HepG2 (cell line): ENCODE data around the gene CCDC18. TPM values are rescaled to one million over a fixed set of nuclear protein-coding genes. Genes with fewer than 3 reads are reported as not detected.
A peak's percentile ranks its signal among the peaks of the same experiment; 100 is the strongest.

Experiments
- CAMTA2 ChIP-seq: sonication (generic); formaldehyde crosslinking; IDR thresholded peaks from 2 replicates; pipeline ENCODE4 v1.4.0; 2020; ENCODE audit warnings: mild to moderate bottlenecking, missing genetic modification reagents, borderline replicate concordance
- CHD2 ChIP-seq: IDR thresholded peaks from 2 replicates; pipeline ENCODE4 v1.6.1; 2011; ENCODE audit warnings: low read depth, low read length, improper control_type of control experiment
- FIP1L1 ChIP-seq: fragments of 200-400 bp; formaldehyde crosslinking; IDR thresholded peaks from 2 replicates; pipeline ENCODE4 v1.6.1; 2018; ENCODE audit warnings: low read depth, mild to moderate bottlenecking, low read length, moderate library complexity, borderline replicate concordance; ENCODE audit not compliant: insufficient read depth
- HDAC2 ChIP-seq: sonication (generic); formaldehyde crosslinking; IDR thresholded peaks from 2 replicates; pipeline ENCODE4 v1.4.0; 2020; ENCODE audit warnings: missing genetic modification reagents
- HNRNPL ChIP-seq: fragments of 200-400 bp; formaldehyde crosslinking; IDR thresholded peaks from 2 replicates; pipeline ENCODE4 v1.6.1; 2017; ENCODE audit warnings: mild to moderate bottlenecking, low read depth, low read length
- IKZF4 ChIP-seq: sonication (generic); formaldehyde crosslinking; IDR thresholded peaks from 2 replicates; pipeline ENCODE4 v1.5.1; 2020; ENCODE audit warnings: borderline replicate concordance, mild to moderate bottlenecking, low read depth, missing genetic modification reagents; ENCODE audit errors: not compliant biosample characterization
- LCORL ChIP-seq, 2 experiments: fragments of 450-650 bp in 1 of 2; sonication (generic) in 1 of 2; formaldehyde crosslinking in 1 of 2; IDR thresholded peaks; 2 replicates each; pipeline versions ENCODE4 v1.5.0 to v1.6.1; 2017 to 2020; ENCODE audit warnings: antibody characterized with exemption in 1 of 2, missing genetic modification reagents in 1 of 2
- PAF1 ChIP-seq: IDR thresholded peaks from 2 replicates; pipeline ENCODE4 v1.6.1; 2016; ENCODE audit warnings: missing genetic modification reagents, missing compliant biosample characterization
- PHF20 ChIP-seq: sonication (generic); formaldehyde crosslinking; IDR thresholded peaks from 2 replicates; pipeline ENCODE4 v1.5.0; 2020; ENCODE audit warnings: mild to moderate bottlenecking, missing genetic modification reagents
- TCF7L2 ChIP-seq: IDR thresholded peaks from 2 replicates; pipeline ENCODE4 v1.6.1; 2011; ENCODE audit warnings: mild to moderate bottlenecking, low read depth, low read length, moderate library complexity
- ZBTB21 ChIP-seq: sonication (generic); formaldehyde crosslinking; IDR thresholded peaks from 2 replicates; pipeline ENCODE4 v1.4.0; 2020; ENCODE audit warnings: missing genetic modification reagents
- ZBTB7A ChIP-seq: sonication (generic); formaldehyde crosslinking; IDR thresholded peaks from 2 replicates; pipeline ENCODE4 v1.8.0; 2022; ENCODE audit warnings: mild to moderate bottlenecking, missing genetic modification reagents
- ZNF256 ChIP-seq: sonication (generic); formaldehyde crosslinking; conservative IDR thresholded peaks from 2 replicates; pipeline ENCODE4 v1.4.0; 2020; ENCODE audit warnings: missing genetic modification reagents
- ZNF30 ChIP-seq: sonication (generic); formaldehyde crosslinking; IDR thresholded peaks from 2 replicates; pipeline ENCODE4 v1.5.0; 2020; ENCODE audit warnings: mild to moderate bottlenecking, missing genetic modification reagents
- ZNF720 ChIP-seq: sonication (generic); formaldehyde crosslinking; IDR thresholded peaks from 2 replicates; pipeline ENCODE4 v1.4.0; 2020; ENCODE audit warnings: missing genetic modification reagents
- ZSCAN25 ChIP-seq: sonication (generic); formaldehyde crosslinking; IDR thresholded peaks from 2 replicates; pipeline ENCODE4 v1.8.0; 2022; ENCODE audit warnings: mild to moderate bottlenecking, missing genetic modification reagents
- polyA plus RNA-seq, 8 experiments: library from polyadenylated mRNA; depleted of rRNA in 3 of 8; stranded (reverse) in 7 of 8; unstranded in 1 of 8; fragments of >200 nt; fragmentation: Illumina TruSeq in 4 of 8; extraction: Trizol in 4 of 8; gene quantifications; 2 replicates each; pipeline versions ENCODE4 v1.2.1 to v1.2.3, GENCODE V29; 2011 to 2016; ENCODE audit warnings: low read depth in 4 of 8, missing spikeins in 1 of 8, mixed read lengths in 1 of 8; ENCODE audit not compliant: insufficient read depth in 1 of 8
- total RNA-seq, 5 experiments: library from RNA; depleted of rRNA; stranded (reverse); fragments of >200 nt; fragmentation: Illumina TruSeq; extraction: Trizol; gene quantifications; 2 replicates each; pipeline ENCODE4 v1.2.3, GENCODE V29; 2016; ENCODE audit warnings: low read depth in 1 of 5
- TF ChIP-seq, protein P1 (sequence below): sonication (generic); formaldehyde crosslinking; IDR thresholded peaks from 2 replicates; pipeline ENCODE4 v1.4.0; 2020; ENCODE audit warnings: mild to moderate bottlenecking, missing genetic modification reagents, borderline replicate concordance
- TF ChIP-seq, protein P2 (sequence below): IDR thresholded peaks from 2 replicates; pipeline ENCODE4 v1.4.0; 2020; ENCODE audit warnings: mild to moderate bottlenecking, missing genetic modification reagents
- TF ChIP-seq, protein P3 (sequence below): sonication (generic); formaldehyde crosslinking; IDR thresholded peaks from 2 replicates; pipeline ENCODE4 v1.4.0; 2020; ENCODE audit warnings: missing genetic modification reagents
- TF ChIP-seq, protein P4 (sequence below): sonication (generic); formaldehyde crosslinking; IDR thresholded peaks from 2 replicates; pipeline ENCODE4 v1.4.0; 2020; ENCODE audit warnings: low read depth, mild to moderate bottlenecking, missing genetic modification reagents

Gene CCDC18
- total and polyA plus RNA-seq, 2 of the 13 experiments (the other 11 are each of a cell fraction or from before 2014, with no cell fraction given), result 1.9 to 18.4 TPM

DNA sequence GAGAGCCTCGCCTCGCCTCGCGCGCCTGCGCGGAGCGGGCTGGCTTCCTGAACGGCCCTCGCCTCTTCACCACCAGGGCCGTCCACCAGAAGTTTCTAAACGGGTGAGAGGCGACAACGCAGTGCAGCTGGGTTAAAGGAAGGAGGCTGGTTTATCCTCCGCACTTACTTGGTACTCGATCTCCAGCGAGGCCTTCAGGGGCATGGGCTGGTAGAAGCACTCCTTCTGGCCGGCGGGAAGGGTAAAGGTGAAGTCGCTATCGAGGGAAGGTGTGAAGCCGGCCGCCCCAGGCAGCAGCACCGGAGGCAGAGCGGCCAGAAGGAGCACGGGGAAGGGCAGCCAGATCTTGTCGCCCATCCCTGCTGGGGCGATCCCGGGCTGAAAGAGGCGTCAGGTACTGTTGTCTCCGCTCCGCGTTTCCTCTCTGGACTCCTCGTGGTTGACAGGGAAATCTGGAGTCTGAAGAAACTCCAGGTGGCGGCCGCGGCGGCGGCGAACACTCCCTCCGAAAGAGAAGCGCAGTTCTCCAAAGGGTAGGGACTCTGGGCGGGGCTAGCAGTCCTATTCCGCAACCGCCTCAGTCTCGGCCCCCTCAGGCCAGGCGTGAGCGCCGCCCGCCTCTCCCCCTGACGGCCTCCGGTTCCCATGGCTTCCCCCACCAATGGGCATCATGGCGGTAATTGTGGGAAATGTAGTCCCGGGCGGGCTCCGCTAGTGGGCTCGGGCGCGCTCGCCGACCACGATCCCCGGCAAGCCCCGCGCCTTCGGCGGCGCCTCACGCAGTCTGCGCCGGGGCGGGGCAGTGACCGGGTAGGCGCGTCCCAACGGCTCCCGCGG is 420 bp upstream of the CCDC18 start, which contains the start of gene TMED5 (continued):
- TF ChIP-seq, protein P1, sequence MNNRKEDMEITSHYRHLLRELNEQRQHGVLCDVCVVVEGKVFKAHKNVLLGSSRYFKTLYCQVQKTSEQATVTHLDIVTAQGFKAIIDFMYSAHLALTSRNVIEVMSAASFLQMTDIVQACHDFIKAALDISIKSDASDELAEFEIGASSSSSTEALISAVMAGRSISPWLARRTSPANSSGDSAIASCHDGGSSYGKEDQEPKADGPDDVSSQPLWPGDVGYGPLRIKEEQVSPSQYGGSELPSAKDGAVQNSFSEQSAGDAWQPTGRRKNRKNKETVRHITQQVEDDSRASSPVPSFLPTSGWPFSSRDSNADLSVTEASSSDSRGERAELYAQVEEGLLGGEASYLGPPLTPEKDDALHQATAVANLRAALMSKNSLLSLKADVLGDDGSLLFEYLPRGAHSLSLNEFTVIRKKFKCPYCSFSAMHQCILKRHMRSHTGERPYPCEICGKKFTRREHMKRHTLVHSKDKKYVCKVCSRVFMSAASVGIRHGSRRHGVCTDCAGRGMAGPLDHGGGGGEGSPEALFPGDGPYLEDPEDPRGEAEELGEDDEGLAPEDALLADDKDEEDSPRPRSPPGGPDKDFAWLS (CRISPR knock-in tag), result no peak
- TF ChIP-seq ZNF720 (CRISPR knock-in tag) (no peak), CAMTA2 (CRISPR knock-in tag) (peak; percentile 92; the same call in 1 of the 2 replicates), ZNF256 (peak; percentile 39), LCORL (IDR thresholded peaks at IDR 0.05) (no peak), LCORL (CRISPR knock-in tag; IDR thresholded peaks at IDR 0.05) (peak; percentile 21; the same call in 1 of the 2 replicates), ZBTB21 (no peak), ZBTB7A (CRISPR knock-in tag) (no peak), ZSCAN25 (peak; percentile 17; the same call in 1 of the 2 replicates), PHF20 (CRISPR knock-in tag) (peak; percentile 53), CHD2 (no peak), PAF1 (CRISPR knock-in tag) (no peak), HDAC2 (CRISPR knock-in tag) (peak; percentile 8; the same call in 1 of the 2 replicates), HNRNPL (no peak), ZNF30 (CRISPR knock-in tag) (no peak), FIP1L1 (no peak), TCF7L2 (no peak), IKZF4 (CRISPR knock-in tag) (no peak)
- TF ChIP-seq, protein P2, sequence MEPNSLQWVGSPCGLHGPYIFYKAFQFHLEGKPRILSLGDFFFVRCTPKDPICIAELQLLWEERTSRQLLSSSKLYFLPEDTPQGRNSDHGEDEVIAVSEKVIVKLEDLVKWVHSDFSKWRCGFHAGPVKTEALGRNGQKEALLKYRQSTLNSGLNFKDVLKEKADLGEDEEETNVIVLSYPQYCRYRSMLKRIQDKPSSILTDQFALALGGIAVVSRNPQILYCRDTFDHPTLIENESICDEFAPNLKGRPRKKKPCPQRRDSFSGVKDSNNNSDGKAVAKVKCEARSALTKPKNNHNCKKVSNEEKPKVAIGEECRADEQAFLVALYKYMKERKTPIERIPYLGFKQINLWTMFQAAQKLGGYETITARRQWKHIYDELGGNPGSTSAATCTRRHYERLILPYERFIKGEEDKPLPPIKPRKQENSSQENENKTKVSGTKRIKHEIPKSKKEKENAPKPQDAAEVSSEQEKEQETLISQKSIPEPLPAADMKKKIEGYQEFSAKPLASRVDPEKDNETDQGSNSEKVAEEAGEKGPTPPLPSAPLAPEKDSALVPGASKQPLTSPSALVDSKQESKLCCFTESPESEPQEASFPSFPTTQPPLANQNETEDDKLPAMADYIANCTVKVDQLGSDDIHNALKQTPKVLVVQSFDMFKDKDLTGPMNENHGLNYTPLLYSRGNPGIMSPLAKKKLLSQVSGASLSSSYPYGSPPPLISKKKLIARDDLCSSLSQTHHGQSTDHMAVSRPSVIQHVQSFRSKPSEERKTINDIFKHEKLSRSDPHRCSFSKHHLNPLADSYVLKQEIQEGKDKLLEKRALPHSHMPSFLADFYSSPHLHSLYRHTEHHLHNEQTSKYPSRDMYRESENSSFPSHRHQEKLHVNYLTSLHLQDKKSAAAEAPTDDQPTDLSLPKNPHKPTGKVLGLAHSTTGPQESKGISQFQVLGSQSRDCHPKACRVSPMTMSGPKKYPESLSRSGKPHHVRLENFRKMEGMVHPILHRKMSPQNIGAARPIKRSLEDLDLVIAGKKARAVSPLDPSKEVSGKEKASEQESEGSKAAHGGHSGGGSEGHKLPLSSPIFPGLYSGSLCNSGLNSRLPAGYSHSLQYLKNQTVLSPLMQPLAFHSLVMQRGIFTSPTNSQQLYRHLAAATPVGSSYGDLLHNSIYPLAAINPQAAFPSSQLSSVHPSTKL, result 0 out of 2 replicates have a peak, but pooled peaks have one; percentile 32
- TF ChIP-seq, protein P3, sequence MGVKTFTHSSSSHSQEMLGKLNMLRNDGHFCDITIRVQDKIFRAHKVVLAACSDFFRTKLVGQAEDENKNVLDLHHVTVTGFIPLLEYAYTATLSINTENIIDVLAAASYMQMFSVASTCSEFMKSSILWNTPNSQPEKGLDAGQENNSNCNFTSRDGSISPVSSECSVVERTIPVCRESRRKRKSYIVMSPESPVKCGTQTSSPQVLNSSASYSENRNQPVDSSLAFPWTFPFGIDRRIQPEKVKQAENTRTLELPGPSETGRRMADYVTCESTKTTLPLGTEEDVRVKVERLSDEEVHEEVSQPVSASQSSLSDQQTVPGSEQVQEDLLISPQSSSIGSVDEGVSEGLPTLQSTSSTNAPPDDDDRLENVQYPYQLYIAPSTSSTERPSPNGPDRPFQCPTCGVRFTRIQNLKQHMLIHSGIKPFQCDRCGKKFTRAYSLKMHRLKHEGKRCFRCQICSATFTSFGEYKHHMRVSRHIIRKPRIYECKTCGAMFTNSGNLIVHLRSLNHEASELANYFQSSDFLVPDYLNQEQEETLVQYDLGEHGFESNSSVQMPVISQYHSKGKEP, result no peak
- TF ChIP-seq, protein P4, sequence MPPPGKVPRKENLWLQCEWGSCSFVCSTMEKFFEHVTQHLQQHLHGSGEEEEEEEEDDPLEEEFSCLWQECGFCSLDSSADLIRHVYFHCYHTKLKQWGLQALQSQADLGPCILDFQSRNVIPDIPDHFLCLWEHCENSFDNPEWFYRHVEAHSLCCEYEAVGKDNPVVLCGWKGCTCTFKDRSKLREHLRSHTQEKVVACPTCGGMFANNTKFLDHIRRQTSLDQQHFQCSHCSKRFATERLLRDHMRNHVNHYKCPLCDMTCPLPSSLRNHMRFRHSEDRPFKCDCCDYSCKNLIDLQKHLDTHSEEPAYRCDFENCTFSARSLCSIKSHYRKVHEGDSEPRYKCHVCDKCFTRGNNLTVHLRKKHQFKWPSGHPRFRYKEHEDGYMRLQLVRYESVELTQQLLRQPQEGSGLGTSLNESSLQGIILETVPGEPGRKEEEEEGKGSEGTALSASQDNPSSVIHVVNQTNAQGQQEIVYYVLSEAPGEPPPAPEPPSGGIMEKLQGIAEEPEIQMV, result peak; percentile 36; the same call in 1 of the 2 replicates
